Loucy (cell line): Measurements from ENCODE around the gene MIS18BP1.

Experiments
- CTCF ChIP-seq: fragments of 200-600 bp; sonication (generic); conservative IDR thresholded peaks from 2 replicates; pipeline ENCODE4 v1.5.1; 2014; ENCODE audit warnings: mild to moderate bottlenecking, antibody characterized with exemption, low read length
- EZH2phosphoT487 ChIP-seq: fragments of 200-600 bp; IDR thresholded peaks from 2 replicates; pipeline ENCODE4 v1.6.1; 2018; ENCODE audit warnings: antibody characterized with exemption, mild to moderate bottlenecking, moderate library complexity, borderline replicate concordance

- TF ChIP-seq CTCF (no peak), EZH2phosphoT487 (no peak)
These were observed 83.1 kb downstream of the MIS18BP1 start for GRCh38 chr14:45169906-45170305.
